NCI-H1417 treated with DMSO at 0.1 percent for 48 hours (cell line): ENCODE measurements around the gene ABCF1.
"Not testable (repeated sequence)": the region's sequence is repeated elsewhere in the genome, so short reads cannot be mapped to it uniquely, and the experiment has no call there.

ENCODE experiments used
- DNase-seq: peaks from one replicate; lab custom pipeline; 2025; lab: John Stamatoyannopoulos, UW

The ABCF1 gene

DNA sequence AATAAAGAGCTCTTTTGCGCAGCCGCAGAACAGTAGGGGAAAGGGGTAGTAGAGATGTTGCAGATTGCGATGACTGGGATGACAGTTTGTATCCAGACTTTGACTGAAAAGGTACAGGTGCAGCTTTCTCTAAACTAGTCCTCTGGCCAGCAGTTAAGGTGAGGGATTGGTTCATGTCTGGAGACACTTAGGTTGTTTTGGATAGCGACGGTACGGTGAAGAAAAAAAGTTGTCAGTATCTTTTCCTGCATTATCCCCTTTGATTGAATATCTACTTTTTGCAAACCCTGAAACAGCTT is 13.6 kb upstream of the ABCF1 start:
- no peak for DNase-seq

DNA sequence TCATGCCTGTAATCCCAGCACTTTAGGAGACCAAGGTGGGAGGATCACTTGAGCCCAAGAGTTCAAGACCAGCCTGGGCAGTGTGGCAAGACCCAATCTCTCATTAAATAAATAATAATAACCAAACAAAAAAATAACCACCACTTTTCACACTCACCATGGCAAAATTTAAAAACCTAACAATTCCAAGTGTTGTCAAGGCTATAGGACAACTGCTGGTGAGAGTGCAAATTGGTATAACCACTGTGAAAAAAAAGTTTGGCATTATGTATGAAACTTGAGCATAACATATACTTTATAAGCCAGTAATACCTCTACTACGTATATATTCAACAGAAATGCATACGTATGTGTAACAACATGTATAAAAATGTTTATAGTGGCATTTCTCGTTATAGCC is 10.3 kb upstream of the ABCF1 start:
- DNase-seq, result no peak

DNA sequence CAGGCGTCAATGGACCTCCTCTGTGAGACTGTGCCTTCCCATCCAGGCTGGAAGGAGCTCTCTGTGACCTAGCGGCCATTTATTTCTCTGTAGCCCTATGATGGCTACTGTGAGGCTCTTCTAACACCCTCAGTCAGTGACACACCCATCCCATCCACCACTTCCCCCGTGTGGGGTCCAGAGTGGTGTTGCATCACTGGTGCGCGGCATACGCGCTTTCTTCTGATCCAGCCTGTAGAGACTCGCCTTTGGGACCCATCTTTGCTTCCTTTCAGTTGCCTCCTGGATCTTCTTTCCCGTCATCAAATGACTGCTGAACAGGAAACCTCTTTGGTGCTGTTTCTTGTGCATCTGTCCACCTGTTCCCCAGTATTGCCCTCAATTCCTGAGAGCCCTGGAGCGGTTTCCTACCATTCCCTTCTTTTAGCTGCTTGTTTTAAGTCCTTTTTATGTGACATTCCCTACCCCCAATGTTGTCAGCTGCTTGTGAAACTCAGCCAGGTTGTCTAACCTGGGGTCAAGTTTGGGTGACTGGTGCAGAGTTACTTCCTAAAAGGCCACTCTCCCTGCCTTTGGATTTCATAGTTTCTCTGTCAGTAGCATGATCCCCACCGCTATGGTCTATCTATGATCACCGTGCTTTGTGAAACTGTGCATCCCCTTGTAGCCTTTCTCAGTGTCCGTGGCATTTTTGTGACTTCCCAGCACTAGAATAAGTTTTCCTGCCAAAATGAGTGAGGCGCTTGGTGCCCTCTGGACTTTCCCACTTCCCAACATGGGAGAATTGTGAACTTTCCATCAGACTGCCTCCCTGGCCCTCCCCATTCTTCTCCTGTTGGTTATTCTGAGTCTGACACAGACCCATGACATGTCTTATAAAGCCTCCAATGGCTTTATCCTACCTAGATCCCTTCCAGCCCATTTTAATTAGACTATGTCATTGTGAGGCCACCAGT is 8.5 kb upstream of the ABCF1 start:
- no peak for DNase-seq

DNA sequence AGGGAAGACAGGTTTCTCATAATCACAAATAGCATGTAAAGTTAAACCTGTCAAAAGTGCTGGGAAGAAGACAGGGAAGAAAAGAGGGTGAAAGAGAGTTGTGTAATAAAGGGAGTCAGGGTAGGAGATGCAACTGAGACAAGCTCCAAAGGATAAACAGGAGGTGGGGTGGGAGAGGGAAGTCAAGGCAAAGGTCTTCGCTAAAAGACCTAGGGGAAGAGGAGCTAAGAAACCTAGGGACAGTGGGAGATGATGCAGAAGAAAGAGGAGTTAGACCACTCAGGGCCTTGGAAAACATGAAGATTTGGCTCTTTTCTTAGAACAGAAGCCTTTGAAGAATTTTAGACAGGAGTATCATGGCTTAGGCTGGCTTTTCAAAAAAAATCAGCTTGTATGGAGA is 7.1 kb upstream of the ABCF1 start:
- no peak for DNase-seq

DNA sequence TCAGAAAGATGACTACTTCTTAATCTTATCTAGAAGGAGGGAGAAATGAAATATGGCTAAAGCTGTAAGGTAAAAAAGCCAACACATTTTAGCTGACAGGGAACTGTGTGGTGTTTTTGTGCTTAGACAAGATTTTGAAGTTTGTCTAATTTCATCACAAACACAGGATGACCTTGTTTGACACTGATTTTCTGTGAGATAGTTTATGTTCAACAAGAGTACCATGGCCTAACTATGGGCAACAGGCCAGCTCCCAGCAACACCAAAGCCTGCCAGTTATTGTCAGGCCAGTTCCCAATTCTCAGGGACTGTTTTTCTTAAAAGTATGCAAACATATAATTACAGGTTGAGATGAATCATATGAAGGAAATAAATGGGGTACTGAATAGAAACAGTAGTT is 5.5 kb upstream of the ABCF1 start:
- no peak for DNase-seq

DNA sequence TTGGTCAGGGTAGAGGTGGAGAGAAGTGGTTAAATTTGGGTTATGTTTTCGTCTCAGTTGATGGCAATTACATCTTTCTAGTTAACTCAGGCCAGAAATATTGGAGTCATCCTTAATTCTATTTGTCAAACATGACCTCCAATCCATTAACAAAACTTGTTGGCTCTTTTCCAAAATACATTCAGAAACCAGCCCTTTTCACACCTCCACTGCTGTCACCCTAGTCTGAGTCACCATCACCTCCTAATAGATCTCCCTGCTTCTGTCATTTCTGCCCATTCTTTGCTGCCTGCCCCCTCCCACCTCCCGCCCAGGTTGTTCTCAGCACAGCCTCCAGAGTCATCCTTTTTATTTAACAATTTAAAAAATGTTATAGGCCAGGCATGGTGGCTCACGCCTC is 3.0 kb upstream of the ABCF1 start:
- DNase-seq, result no peak

DNA sequence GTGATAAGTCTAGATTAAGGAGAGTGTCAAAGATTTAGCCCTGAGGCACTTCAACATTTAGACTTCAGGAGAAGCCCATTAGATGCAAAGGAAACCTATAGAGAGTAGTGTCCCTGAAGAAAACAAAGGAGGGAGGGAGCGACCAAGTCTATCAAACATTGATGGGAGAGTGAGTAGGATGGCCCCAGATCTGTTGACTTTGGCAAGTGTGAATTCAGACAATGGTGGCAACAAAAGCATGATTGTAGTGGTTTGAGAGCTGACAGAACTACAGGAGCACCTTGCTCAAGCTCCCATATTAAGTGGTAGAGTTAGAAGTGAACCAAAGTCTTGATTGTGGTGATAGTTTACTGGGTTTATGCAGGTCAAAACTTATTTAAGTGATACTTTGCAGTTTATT is 979 bp upstream of the ABCF1 start:
- no peak for DNase-seq

DNA sequence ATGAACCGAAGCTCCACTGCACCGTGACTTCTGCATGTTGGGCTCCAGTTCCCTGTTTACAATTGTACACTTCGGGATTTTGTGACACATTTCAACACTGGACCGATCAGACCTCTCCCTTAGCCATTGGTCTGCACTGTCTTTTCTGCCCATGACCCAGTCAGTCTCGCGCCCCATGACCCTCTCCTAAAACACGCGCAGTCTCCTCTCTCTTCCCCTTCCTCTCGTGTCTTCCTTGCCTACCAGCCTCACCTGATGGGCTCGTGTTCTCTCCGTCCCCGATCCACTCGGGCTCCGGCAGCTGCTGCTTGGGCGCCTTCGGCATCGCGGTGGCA is 535 bp upstream of the ABCF1 start:
- no peak for DNase-seq

DNA sequence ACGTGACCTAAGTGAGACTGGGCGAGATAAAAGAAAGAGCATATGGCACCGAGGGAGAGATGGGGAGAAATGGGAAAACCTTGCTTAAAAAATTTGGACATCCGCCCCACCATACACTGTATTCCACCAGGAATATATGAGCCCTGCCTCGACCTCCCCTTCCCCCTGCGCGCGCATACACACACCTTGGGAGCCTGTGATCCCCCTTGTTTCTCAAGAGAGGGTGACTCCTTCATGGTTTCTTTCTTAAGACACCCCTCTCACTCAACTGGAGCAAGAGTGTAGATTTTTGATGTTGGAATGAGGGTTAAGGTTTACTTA is 480 bp downstream of the ABCF1 start:
- DNase-seq, result no peak

DNA sequence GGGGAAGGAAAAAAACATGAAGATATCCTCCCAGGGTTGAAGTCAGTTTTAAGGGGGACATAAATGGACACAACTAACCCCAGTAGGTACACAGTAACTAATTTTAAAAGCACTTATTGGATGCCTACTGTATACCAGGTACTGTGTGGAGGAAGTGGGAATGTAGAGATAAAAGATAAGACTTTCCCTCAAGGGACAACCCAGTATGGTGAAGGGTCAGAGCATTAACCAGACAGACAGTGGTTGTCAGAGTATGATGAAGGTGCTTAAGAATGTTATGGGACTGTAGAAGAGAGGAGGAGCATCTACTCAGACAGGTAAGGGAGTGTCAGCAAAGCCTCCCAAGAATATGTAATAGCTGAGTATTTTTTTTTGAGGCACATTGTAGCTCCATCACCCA is 906 bp downstream of the ABCF1 start:
- no peak for DNase-seq

DNA sequence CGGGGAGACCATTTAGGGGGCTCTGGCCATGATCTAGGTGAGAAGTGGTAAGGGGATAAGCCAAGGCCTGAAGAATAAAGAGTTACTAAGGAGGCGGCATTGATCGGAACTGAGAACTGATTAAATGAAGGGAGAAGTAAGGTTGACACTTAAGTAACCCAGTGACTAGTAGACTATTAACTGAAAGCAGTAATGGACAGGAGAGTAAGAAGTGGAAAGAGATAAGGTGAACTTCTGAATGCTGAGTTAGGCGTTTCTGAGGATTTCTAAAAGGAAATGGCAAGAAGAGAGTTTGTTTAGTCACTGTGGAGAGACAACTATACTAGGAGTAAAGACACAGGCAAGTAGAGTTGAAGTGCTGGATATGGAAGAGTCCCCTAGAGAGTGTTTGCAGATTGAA is 1.9 kb downstream of the ABCF1 start:
- no peak for DNase-seq

DNA sequence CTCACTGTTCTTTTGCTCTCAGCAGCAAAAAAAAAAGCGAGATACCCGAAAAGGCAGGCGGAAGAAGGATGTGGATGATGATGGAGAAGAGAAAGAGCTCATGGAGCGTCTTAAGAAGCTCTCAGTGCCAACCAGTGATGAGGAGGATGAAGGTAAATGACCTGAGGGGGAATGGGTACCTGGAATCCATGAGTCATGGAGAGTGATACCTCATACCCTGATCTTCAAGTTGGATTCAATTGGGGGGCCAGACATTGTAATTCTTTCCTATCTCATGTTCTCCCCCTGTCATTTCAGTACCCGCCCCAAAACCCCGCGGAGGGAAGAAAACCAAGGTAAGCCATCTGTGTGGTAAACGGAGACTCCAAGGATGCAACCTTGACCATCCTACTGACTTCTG is 6.8 kb downstream of the ABCF1 start:
- DNase-seq, result no peak

DNA sequence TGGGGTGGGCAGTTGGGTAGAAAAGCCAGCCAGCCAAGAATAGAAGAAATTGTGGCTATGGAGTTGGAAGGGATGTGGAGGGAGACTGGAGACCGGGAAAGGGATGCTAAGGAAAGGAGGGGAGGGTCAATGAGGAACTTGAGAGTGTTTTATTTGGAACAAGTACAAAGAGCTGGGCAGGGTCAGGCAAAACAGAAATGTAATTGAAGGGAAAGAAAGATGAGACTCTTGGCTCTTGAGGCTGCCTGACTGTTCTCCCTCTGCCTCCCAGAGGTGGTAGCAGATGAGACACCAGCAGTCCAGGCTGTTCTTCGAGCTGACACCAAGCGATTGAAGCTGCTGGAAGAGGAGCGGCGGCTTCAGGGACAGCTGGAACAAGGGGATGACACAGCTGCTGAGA is 12.7 kb downstream of the ABCF1 start:
- no peak for DNase-seq

DNA sequence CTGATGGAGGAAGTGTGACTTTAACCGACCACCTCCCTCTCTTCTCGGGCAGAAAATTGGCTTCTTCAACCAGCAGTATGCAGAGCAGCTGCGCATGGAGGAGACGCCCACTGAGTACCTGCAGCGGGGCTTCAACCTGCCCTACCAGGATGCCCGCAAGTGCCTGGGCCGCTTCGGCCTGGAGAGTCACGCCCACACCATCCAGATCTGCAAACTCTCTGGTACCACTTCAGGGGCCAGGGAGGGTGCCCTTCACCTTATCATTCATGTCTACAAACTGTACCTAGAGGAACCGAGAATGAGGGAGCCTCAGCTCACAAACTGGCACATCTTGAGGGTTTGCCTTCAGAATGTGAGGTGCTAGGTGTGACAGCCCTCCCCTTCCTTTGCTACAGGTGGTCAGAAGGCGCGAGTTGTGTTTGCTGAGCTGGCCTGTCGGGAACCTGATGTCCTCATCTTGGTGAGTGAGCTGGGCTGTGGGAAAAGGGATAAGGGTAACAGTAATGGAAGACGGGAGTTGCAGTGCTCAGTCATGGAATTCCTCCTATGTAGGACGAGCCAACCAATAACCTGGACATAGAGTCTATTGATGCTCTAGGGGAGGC is 18.6 kb downstream of the ABCF1 start:
- DNase-seq, result no peak

DNA sequence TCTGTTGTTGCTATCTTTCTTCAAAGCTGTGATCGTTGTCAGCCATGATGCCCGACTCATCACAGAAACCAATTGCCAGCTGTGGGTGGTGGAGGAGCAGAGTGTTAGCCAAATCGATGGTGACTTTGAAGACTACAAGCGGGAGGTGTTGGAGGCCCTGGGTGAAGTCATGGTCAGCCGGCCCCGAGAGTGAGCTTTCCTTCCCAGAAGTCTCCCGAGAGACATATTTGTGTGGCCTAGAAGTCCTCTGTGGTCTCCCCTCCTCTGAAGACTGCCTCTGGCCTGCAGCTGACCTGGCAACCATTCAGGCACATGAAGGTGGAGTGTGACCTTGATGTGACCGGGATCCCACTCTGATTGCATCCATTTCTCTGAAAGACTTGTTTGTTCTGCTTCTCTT is 19.3 kb downstream of the ABCF1 start:
- no peak for DNase-seq

DNA sequence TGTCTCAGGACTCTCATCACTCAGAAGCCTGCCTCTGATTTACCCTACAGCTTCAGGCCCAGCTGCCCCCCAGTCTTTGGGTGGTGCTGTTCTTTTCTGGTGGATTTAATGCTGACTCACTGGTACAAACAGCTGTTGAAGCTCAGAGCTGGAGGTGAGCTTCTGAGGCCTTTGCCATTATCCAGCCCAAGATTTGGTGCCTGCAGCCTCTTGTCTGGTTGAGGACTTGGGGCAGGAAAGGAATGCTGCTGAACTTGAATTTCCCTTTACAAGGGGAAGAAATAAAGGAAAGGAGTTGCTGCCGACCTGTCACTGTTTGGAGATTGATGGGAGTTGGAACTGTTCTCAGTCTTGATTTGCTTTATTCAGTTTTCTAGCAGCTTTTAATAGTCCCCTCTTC is 19.8 kb downstream of the ABCF1 start:
- no peak for DNase-seq

DNA sequence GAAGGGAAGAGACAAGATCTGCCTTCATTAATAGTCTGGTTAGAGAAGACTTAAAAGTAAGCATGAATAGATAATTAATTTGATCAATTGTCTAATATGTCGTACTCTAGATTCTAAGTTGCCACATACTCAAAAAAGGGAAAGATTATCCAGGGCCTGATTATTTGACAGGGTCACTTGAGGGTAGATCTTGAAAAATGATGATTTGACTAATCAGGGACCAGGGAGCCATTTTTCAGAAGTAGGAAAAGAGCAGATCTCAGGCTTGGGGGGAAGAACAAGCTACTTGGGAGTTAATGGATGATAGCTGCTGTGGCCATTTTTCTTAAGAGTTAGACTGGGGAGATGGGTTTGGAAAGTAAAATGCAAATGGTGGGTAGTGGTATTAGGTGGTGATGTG is 21.0 kb downstream of the ABCF1 start:
- DNase-seq, result no peak

DNA sequence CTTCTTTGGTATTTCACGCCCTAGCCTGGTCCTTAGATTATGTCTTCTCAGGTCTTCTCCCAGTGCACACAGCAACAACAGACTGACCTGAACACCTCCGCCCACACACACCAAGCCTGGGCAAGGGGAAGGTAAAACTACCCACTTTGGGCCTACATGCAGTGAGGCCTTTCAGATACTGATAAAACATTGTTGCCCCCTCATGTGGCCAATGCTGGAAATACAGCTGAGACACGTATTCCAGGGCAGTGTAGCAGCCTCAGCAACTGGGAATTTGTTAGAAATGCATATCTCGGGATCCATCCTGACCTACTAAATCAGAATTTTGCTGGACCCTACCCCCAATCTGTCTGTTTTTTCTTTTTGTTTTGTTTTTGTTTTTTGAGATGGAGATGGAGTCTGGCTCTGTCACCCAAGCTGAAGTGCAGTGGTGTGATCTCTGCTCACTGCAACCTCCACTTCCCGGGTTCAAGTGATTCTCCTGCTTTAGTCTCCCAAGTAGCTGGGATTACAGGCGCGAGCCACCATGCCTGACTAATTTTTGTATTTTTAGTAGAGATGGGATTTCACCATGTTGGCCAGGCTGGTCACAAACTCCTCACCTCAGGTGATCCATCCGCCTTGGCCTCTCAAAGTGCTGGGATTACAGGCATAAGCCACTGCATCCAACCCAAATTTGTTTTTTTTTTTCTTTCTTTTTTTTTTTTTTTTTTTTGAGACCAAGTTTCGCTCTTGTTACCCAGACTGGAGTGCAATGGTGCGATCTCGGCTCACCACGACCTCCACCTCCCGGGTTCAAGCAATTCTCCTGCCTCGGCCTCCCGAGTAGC is 26.3 kb downstream of the ABCF1 start:
- DNase-seq, result not testable (repeated sequence)

DNA sequence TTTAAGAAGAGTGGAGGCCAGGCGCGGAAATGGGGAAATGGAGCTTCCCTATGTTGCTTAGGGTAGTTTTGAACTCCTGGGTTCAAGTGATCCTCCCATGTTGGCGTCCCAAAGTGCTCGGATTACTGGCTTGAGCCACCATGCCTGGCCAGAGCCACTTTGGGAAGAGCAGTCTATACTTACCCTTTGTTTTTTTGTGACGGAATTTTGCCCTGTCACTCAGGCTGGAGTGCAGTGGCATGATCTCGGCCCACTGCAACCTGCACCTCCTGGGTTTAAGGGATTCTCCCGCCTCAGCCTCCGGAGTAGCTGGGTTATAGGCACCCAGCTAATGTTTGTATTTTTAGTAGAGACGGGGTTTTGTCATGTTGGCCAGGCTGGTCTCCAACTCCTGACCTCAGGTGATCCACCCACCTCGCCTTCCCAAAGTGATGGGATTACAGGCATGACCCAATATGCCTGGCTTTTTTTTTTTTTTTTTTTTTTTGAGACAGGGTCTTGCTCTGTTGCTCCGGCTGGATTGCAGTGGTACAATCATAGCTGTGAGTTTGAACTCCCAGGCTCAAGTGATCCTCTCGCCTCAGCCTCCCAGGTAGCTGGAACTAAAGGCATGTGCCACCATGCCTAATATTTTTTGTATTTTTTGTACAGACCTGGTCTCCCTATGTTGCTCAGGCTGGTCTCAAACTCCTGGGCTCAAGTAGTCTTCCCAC is 27.8 kb downstream of the ABCF1 start:
- no peak for DNase-seq

DNA sequence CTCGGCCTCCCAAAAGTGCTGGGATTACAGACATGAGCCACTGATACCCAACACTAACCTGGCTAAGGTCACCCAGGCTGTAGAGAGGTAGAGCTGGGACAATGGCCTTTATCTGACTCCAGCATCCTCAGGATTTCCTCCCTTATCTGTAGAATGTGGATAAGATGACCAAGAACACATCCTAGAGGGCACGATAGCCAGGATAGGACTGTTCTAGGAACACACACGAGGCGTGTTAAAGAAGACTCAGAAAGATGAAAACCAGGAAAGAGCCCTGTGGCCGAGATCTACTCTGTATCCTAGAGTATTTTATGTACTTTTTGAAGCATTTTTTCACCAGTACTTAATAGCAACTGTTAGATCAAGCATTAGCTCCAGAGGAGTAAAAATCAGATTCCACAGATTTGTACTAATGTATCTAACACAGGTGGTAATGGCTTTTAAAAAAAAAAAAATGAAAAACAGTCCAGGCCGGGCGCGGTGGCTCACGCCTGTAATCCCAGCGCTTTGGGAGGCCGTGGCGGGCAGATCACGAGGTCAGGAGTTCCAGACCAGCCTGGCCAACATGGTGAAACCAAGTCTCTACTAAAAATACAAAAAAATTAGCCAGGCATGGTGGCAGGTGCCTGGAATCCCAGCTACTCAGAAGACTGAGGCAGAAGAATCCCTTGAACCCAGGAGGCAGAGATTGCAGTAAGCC is 28.5 kb downstream of the ABCF1 start:
- no peak for DNase-seq

DNA sequence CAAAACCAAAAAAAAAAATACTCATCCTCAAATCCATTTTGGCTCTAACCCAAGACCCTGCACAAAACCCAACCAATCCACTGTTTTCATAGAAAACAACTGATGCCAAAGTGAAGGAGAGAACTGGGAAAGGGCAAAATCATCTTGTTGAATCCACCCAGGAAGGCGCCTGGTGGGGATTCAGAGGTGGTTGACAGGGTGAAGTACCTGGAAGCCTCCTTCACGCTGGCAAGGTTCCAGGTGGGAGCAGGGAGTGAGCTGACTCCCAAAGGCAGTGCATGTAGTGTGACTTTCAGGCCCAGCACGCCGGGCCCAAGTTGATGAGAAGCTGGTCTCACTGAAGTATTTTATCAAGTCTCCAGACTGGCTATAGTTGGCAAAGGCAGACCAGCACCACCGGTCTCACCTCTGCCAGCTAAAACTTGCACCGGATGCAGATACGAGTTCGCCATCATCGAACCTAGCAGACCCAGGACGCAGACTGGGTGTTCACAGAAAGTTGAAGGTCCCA is 29.3 kb downstream of the ABCF1 start:
- DNase-seq, result no peak

DNA sequence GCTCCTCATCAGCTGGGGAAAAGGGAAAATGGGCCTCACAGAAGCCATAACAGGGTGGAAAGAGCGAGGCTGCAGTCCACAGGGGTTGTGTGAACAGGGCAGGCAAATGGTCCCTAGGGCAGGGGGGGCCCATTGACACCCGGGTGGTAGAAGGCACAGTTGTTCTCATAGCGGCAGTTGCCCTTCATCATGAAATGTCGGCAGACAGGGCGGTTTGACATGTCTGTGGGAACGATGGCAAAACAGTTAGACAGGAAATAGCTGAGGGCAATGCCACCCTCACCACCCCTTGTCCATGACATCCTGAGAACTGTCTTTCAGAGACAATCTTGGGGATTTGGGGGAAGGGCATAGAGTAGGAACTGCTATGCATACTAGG is 30.2 kb downstream of the ABCF1 start:
- no peak for DNase-seq
